CD4-positive, alpha-beta T cell (primary cell): Measurements from ENCODE around the gene GSK3A. TPM values are rescaled to one million over a fixed set of nuclear protein-coding genes. Genes with fewer than 3 reads are reported as not detected.

Experiments used
- ATAC-seq: fragments of 200-7000 bp; cut with Tn5 transposase; one replicate; pipeline ENCODE4 v1.10.0; 2022; ENCODE audit warnings: mild to moderate bottlenecking; ENCODE audit not compliant: poor library complexity
- CTCF ChIA-PET: fragments of 350-600 bp; sonication (Branson Sonifier 250); formaldehyde crosslinking; loops from one replicate; lab custom pipeline; 2021; ENCODE audit warnings: antibody characterized with exemption, inconsistent platforms; lab: Charles Lee
- POLR2A ChIA-PET: fragments of 350-600 bp; sonication (Branson Sonifier 250); formaldehyde crosslinking; loops from one replicate; lab custom pipeline; 2021; ENCODE audit warnings: antibody characterized with exemption, inconsistent platforms; lab: Charles Lee
- DNase-seq, 14 experiments: peaks; one replicate each; pipeline ENCODE4 v3.0.0-alpha.2; 2013 to 2020; ENCODE audit warnings: mixed read lengths in 2 of 14
- H3K27ac ChIP-seq, 2 donors: one replicate each; pipeline versions ENCODE4 v1.5.1 to v1.7.0; 2013; ENCODE audit warnings: low read length in 2 of 2, low read depth in 1 of 2, mild to moderate bottlenecking in 1 of 2
- H3K27me3 ChIP-seq, 2 experiments: 1 replicate in 1 of 2; 2 replicates in 1 of 2; pipeline versions ENCODE4 v1.6.1 to v1.7.0; 2013; ENCODE audit warnings: low read length in 2 of 2, control low read depth in 1 of 2, mild to moderate bottlenecking in 1 of 2, moderate library complexity in 1 of 2; ENCODE audit not compliant: insufficient read depth in 2 of 2, control insufficient read depth in 1 of 2
- H3K36me3 ChIP-seq: one replicate; pipeline ENCODE4 v1.6.1; 2013; ENCODE audit warnings: low read length, control low read depth; ENCODE audit not compliant: insufficient read depth
- H3K4me1 ChIP-seq: one replicate; pipeline ENCODE4 v1.6.1; 2013; ENCODE audit warnings: low read length, control low read depth; ENCODE audit not compliant: insufficient read depth
- H3K4me3 ChIP-seq: one replicate; pipeline ENCODE4 v1.5.1; 2013; ENCODE audit warnings: mild to moderate bottlenecking, low read length, moderate library complexity
- H3K9me3 ChIP-seq, 2 experiments: 1 replicate in 1 of 2; 2 replicates in 1 of 2; pipeline versions ENCODE4 v1.6.1 to v1.7.0; 2013; ENCODE audit warnings: low read length in 2 of 2, mild to moderate bottlenecking in 2 of 2, control low read depth in 1 of 2, moderate library complexity in 1 of 2; ENCODE audit not compliant: control insufficient read depth in 1 of 2, insufficient read depth in 1 of 2
- H3K27ac Mint-ChIP-seq: one replicate; pipeline ENCODE4 v1.8.0; 2020; ENCODE audit warnings: mixed read lengths
- H3K27me3 Mint-ChIP-seq: one replicate; pipeline ENCODE4 v1.8.0; 2021; ENCODE audit warnings: mixed read lengths
- H3K36me3 Mint-ChIP-seq: one replicate; pipeline ENCODE4 v1.8.0; 2021; ENCODE audit warnings: low read depth, mixed read lengths
- H3K4me1 Mint-ChIP-seq: one replicate; pipeline ENCODE4 v1.8.0; 2021; ENCODE audit warnings: low read depth, mixed read lengths
- H3K4me3 Mint-ChIP-seq: one replicate; pipeline ENCODE4 v1.8.0; 2020; ENCODE audit warnings: mild to moderate bottlenecking, mixed read lengths
- H3K9me3 Mint-ChIP-seq: one replicate; pipeline ENCODE4 v1.8.0; 2020; ENCODE audit warnings: mixed read lengths
- CTCF ChIP-seq: fragments of 200-600 bp; IDR thresholded peaks from one replicate; pipeline ENCODE4 v1.8.0; 2022; ENCODE audit warnings: antibody characterized with exemption, mild to moderate bottlenecking
- intact Hi-C, 2 experiments: fragments of 100-400 bp; cut with DNase I in 1 of 2; cut with micrococcal nuclease in 1 of 2; formaldehyde crosslinking; loops; one replicate each; pipeline versions ENCODE4 v1.15.1 to v1.9.0; 2023 to 2025; cut with DNase I, micrococcal nuclease
- total RNA-seq, 174 experiments: library from RNA in 2 of 174; stranded (reverse) in 2 of 174; gene quantifications; one replicate each; pipeline ENCODE4 v1.2.3 and lab custom pipeline; 2021 to 2026

Gene GSK3A
- total RNA-seq, 2 experiments from 2014 or later: 13.6 to 13.9 TPM

GRCh38 chr19:42254850-42255765 lies 12.7 kb upstream of the GSK3A start, which contains the start of gene ERF:
TSS of gene ERF (minus strand) at chr19:42255128. CDS start at chr19:42254999, 129 bp downstream.
- H3K9me3 ChIP-seq: no peaks in the 10 kb centered on the region
- POLR2A ChIA-PET: interaction anchor here (0.8 to 1.7 kb wide), 7 partner anchors 11 to 122 kb away, joined by 3 to 8 read pairs (median 5); partner anchors contain the start of genes CIC, GSK3A and ZNF526
- CTCF ChIA-PET: interaction anchor here (0.9 to 1.7 kb wide), 2 partner anchors 10 to 25 kb away, joined by 3 to 12 read pairs; no protein-coding TSS in a partner anchor
- Mint-ChIP-seq H3K27me3 (no peaks in the 10 kb centered on the region), H3K9me3 (no peaks in the 10 kb centered on the region), H3K4me1 (peaks cover 29% of the 10 kb centered on the region), H3K36me3 (peaks cover 13% of the 10 kb centered on the region), H3K4me3 (peak within 1 kb of the TSS; percentile 93), H3K27ac (peak within 1 kb of the TSS; percentile 85)
- peak within 1 kb of the TSS; percentile 97 to 98 for H3K27ac ChIP-seq
- DNase-seq (peak; percentile 89 to 98 (median 92)), ATAC-seq (peak; percentile 75)
- H3K4me1 ChIP-seq: peaks cover 43% of the 10 kb centered on the region
- intact Hi-C loops: loop anchor here (1.0 to 2.0 kb wide), 5 partner anchors 10 to 26 kb away; no protein-coding TSS in a partner anchor
- H3K36me3 ChIP-seq: peaks cover 3% of the 10 kb centered on the region
- no peak for TF ChIP-seq CTCF
- H3K27me3 ChIP-seq: no peaks in the 10 kb centered on the region
- peak within 1 kb of the TSS; percentile 100 for H3K4me3 ChIP-seq

- Histone ChIP-seq H3K4me3 (peak overlapping the region; percentile 100), H3K27ac (peak overlapping the region; percentile 97 to 98), H3K27me3 (no peaks in the 10 kb centered on the region), H3K9me3 (no peaks in the 10 kb centered on the region), H3K36me3 (peaks cover 9% of the 10 kb centered on the region), H3K4me1 (peaks cover 43% of the 10 kb centered on the region)
- peaks cover 33% of the 10 kb centered on the region for H3K4me1 Mint-ChIP-seq
- no peaks in the 10 kb centered on the region for H3K27me3 Mint-ChIP-seq
- H3K27ac Mint-ChIP-seq: peak overlapping the region; percentile 85
- no peak for TF ChIP-seq CTCF
- DNase-seq (peak; percentile 61 to 89 (median 76)), ATAC-seq (peak; percentile 50)
- ChIA-PET CTCF (interaction anchor here (1.1 kb wide), 1 partner anchor 10 kb away, joined by 3 read pairs; no protein-coding TSS in a partner anchor), POLR2A (interaction anchor here (1.0 kb wide), 2 partner anchors 10 to 178 kb away, joined by 3 to 5 read pairs; partner anchors contain the start of gene ZNF574)
- intact Hi-C loops: loop anchor here (1.0 to 2.0 kb wide), 3 partner anchors 9 to 27 kb away; no protein-coding TSS in a partner anchor
- H3K36me3 Mint-ChIP-seq: peaks cover 16% of the 10 kb centered on the region
- H3K9me3 Mint-ChIP-seq: no peaks in the 10 kb centered on the region
- H3K4me3 Mint-ChIP-seq: peak overlapping the region; percentile 93
Measured at GRCh38 chr19:42254089-42254849, 11.9 kb upstream of the GSK3A start.
